GM12878 (cell line): Measurements from ENCODE around the gene RNF13.

Experiments used
- ATF2 ChIP-seq: IDR thresholded peaks from 2 replicates; pipeline ENCODE4 v1.6.1; 2012; ENCODE audit warnings: low read length, inconsistent platforms
- CTCF ChIP-seq, 3 experiments: IDR thresholded peaks in 2 of 3; conservative IDR thresholded peaks in 1 of 3; 2 replicates each; pipeline ENCODE4 v1.5.1; 2011; ENCODE audit warnings: low read depth in 3 of 3, low read length in 3 of 3, mild to moderate bottlenecking in 3 of 3, control low read depth in 2 of 3, moderate library complexity in 2 of 3, inconsistent platforms in 1 of 3, mixed read lengths in 1 of 3; ENCODE audit not compliant: control insufficient read depth in 2 of 3, insufficient read depth in 1 of 3; ENCODE audit errors: extremely low read depth in 1 of 3
- EP300 ChIP-seq, 2 experiments: fragments of 150-350 bp in 1 of 2; IDR thresholded peaks; 2 replicates each; pipeline ENCODE4 v1.6.1; 2011 to 2012; ENCODE audit warnings: low read depth in 2 of 2, low read length in 2 of 2, borderline replicate concordance in 1 of 2, improper control_type of control experiment in 1 of 2, inconsistent platforms in 1 of 2; ENCODE audit not compliant: control insufficient read depth in 1 of 2
- ESRRA ChIP-seq: IDR thresholded peaks from 2 replicates; pipeline ENCODE4 v1.6.1; 2012; ENCODE audit warnings: mild to moderate bottlenecking, low read length, improper control_type of control experiment
- HSF1 ChIP-seq: fragments of 150-350 bp; IDR thresholded peaks from 2 replicates; pipeline ENCODE4 v1.6.1; 2014; ENCODE audit warnings: mild to moderate bottlenecking, low read depth, low read length
- NR2C2 ChIP-seq: IDR thresholded peaks from 2 replicates; pipeline ENCODE4 v1.6.1; 2011; ENCODE audit warnings: borderline replicate concordance, low read depth; ENCODE audit not compliant: control insufficient read depth, insufficient read length
- NR2F1 ChIP-seq: fragments of 450-650 bp; conservative IDR thresholded peaks from 2 replicates; pipeline ENCODE4 v1.6.1; 2017; ENCODE audit warnings: mild to moderate bottlenecking
- PAX8 ChIP-seq: fragments of 450-650 bp; IDR thresholded peaks from 2 replicates; pipeline ENCODE4 v1.6.1; 2017; ENCODE audit warnings: mild to moderate bottlenecking, moderate library complexity
- POLR2A ChIP-seq: IDR thresholded peaks from 2 replicates; pipeline ENCODE4 v1.6.1; 2011; ENCODE audit warnings: low read depth, mild to moderate bottlenecking, low read length
- RAD21 ChIP-seq: IDR thresholded peaks from 2 replicates; pipeline ENCODE4 v1.6.1; 2011; ENCODE audit warnings: mild to moderate bottlenecking, low read depth, low read length, moderate library complexity; ENCODE audit not compliant: insufficient read depth
- SIN3A ChIP-seq: IDR thresholded peaks from 2 replicates; pipeline ENCODE4 v1.6.1; 2012; ENCODE audit warnings: low read depth, low read length, improper control_type of control experiment
- SMAD1 ChIP-seq: fragments of 450-650 bp; IDR thresholded peaks from 2 replicates; pipeline ENCODE4 v1.6.1; 2018; ENCODE audit warnings: mild to moderate bottlenecking, low read depth; ENCODE audit not compliant: partially characterized antibody
- YBX1 ChIP-seq: fragments of 450-650 bp; IDR thresholded peaks from 2 replicates; pipeline ENCODE4 v1.6.1; 2016; ENCODE audit warnings: antibody characterized with exemption
- ZSCAN29 ChIP-seq: fragments of 450-650 bp; IDR thresholded peaks from 2 replicates; pipeline ENCODE4 v1.6.1; 2017; ENCODE audit warnings: mild to moderate bottlenecking, moderate library complexity

GRCh38 chr3:149858911-149859310, 45.9 kb downstream of the RNF13 start:
- no peak for TF ChIP-seq CTCF (IDR thresholded peaks at IDR 0.05 in 2 of 3, conservative IDR thresholded peaks at IDR 0.05 in 1 of 3; ENCODE audit: control insufficient read depth in 2 of 3, extremely low read depth in 1 of 3, insufficient read depth in 1 of 3, low read depth in 3 of 3, low read length in 3 of 3)
- TF ChIP-seq ATF2, result no peak
- no peak for TF ChIP-seq POLR2A
- TF ChIP-seq RAD21, result no peak
- no peak for TF ChIP-seq NR2F1
- TF ChIP-seq NR2C2, result no peak
- TF ChIP-seq SMAD1, result no peak
- TF ChIP-seq HSF1, result no peak
- no peak for TF ChIP-seq PAX8
- TF ChIP-seq YBX1, result no peak
- TF ChIP-seq ZSCAN29, result no peak
- no peak for TF ChIP-seq ESRRA
- TF ChIP-seq EP300 (IDR thresholded peaks at IDR 0.05; ENCODE audit: borderline replicate concordance in 1 of 2, control insufficient read depth in 1 of 2, low read depth in 2 of 2, low read length in 2 of 2), result no peak
- TF ChIP-seq SIN3A, result no peak
